Left ventricle myocardium inferior (tissue), 1 donor: ENCODE results near the gene LHFPL4. TPM values are rescaled to one million over a fixed set of nuclear protein-coding genes. Genes with fewer than 3 reads are reported as not detected.
"Not testable (repeated sequence)": the region's sequence is repeated elsewhere in the genome, so short reads cannot be mapped to it uniquely, and the experiment has no call there.

ENCODE experiments used
- DNase-seq: peaks from one replicate; pipeline ENCODE4 v3.0.0-alpha.2; 2020
- H3K27ac ChIP-seq: fragments of 200-600 bp; replicated peaks from 2 replicates; pipeline ENCODE4 v1.8.0; 2021
- H3K27me3 ChIP-seq: fragments of 200-600 bp; 2 replicates; pipeline ENCODE4 v1.8.0; 2021; ENCODE audit warnings: low read depth
- H3K36me3 ChIP-seq: fragments of 200-600 bp; 2 replicates; pipeline ENCODE4 v1.8.0; 2021
- H3K4me1 ChIP-seq: fragments of 200-600 bp; 2 replicates; pipeline ENCODE4 v1.8.0; 2021
- H3K4me3 ChIP-seq: fragments of 200-600 bp; 2 replicates; pipeline ENCODE4 v1.8.0; 2021; ENCODE audit warnings: mild to moderate bottlenecking, moderate library complexity
- H3K9me3 ChIP-seq: fragments of 200-600 bp; replicated peaks from 2 replicates; pipeline ENCODE4 v1.8.0; 2021
- intact Hi-C: fragments of 100-400 bp; cut with micrococcal nuclease; formaldehyde crosslinking; loops from one replicate; pipeline ENCODE4 v1.11.0; 2022
- total RNA-seq: library from RNA; stranded (reverse); fragmentation: NEBNext Ultra II Directional; extraction: Animal tissue kit (Norgen Biotek cat#: 25700); gene quantifications from one replicate; pipeline ENCODE4 v1.2.1, GENCODE V29; 2021
- TF ChIP-seq, protein P1 (sequence below): fragments of 200-600 bp; IDR thresholded peaks from 2 replicates; pipeline ENCODE4 v1.8.0; 2021; ENCODE audit warnings: antibody characterized with exemption, mild to moderate bottlenecking, borderline replicate concordance
- donor health status: DM: no; HTN: yes; CAD: no; lungs with severe emphysema.

The LHFPL4 gene
- total RNA-seq, 1 donor from 2014 or later, result not detected

DNA sequence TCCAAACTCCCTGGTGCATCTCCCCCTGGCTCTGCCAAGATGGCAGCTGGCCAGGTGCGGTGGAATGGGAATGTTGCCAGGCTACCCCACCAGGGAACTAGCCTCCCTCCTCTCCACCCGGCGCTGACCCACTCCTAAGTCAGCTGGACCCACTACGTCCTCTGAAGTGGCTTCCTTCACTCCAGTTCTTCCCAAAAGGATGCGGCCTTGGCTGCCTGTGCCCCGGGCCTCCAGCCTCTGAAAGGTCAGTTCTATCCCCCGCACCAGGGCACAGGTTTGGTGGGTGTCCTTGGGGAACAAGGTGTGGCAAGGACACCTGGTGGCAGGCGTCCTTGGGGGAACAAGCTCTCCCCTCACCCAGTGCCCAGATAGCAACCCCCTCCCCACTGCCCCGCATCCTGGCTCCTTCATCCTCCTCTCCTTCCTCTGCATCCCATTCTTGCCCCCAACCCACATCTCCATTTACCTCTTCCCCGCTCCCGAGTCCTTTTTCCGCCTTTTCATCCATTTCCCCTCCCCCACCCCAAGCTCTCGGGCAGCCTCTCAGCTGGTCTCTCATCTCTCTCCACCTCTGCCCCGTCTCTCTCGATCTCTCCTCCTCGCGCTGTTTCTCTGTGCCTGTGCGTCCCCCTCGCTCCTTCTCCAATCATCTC, 54.0 kb downstream of the LHFPL4 start:
- Histone ChIP-seq H3K27me3 (peaks cover 35% of the 10 kb centered on the region), H3K9me3 (no peaks in the 10 kb centered on the region), H3K4me1 (peaks cover 11% of the 10 kb centered on the region), H3K4me3 (peak overlapping the region; percentile 22), H3K27ac (no peak overlapping the region), H3K36me3 (no peaks in the 10 kb centered on the region)
- no peak for DNase-seq
- TF ChIP-seq, protein P1, sequence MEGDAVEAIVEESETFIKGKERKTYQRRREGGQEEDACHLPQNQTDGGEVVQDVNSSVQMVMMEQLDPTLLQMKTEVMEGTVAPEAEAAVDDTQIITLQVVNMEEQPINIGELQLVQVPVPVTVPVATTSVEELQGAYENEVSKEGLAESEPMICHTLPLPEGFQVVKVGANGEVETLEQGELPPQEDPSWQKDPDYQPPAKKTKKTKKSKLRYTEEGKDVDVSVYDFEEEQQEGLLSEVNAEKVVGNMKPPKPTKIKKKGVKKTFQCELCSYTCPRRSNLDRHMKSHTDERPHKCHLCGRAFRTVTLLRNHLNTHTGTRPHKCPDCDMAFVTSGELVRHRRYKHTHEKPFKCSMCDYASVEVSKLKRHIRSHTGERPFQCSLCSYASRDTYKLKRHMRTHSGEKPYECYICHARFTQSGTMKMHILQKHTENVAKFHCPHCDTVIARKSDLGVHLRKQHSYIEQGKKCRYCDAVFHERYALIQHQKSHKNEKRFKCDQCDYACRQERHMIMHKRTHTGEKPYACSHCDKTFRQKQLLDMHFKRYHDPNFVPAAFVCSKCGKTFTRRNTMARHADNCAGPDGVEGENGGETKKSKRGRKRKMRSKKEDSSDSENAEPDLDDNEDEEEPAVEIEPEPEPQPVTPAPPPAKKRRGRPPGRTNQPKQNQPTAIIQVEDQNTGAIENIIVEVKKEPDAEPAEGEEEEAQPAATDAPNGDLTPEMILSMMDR, result no peak
- intact Hi-C loops, result no loop called here

DNA sequence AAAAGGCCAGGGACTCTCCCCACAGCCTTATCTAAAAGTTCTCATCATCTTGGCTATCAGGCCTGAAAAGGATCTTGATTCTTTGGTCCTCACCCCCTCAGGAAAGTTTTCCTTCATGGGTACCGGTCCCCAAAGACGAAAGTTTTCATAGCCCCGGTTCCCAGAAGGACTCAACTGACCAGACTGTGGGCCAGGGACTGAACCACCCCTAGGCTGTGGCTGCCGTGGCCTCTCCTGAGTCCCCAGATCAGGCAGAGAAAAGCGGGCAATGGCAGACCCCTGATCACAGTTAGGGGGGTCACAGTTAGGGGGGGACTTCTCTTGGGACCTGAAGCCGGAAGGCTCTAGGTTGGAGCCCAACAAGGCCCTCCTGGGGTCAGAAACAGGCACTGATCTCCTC, 54.8 kb downstream of the LHFPL4 start:
- intact Hi-C loops, result no loop called here
- no peaks in the 10 kb centered on the region for H3K9me3 ChIP-seq
- TF ChIP-seq, protein P1, result no peak
- H3K27ac ChIP-seq, result no peak overlapping the region
- H3K4me1 ChIP-seq, result peaks cover 11% of the 10 kb centered on the region
- DNase-seq, result no peak
- peaks cover 35% of the 10 kb centered on the region for H3K27me3 ChIP-seq
- no peaks in the 10 kb centered on the region for H3K36me3 ChIP-seq
- H3K4me3 ChIP-seq, result no peak overlapping the region

DNA sequence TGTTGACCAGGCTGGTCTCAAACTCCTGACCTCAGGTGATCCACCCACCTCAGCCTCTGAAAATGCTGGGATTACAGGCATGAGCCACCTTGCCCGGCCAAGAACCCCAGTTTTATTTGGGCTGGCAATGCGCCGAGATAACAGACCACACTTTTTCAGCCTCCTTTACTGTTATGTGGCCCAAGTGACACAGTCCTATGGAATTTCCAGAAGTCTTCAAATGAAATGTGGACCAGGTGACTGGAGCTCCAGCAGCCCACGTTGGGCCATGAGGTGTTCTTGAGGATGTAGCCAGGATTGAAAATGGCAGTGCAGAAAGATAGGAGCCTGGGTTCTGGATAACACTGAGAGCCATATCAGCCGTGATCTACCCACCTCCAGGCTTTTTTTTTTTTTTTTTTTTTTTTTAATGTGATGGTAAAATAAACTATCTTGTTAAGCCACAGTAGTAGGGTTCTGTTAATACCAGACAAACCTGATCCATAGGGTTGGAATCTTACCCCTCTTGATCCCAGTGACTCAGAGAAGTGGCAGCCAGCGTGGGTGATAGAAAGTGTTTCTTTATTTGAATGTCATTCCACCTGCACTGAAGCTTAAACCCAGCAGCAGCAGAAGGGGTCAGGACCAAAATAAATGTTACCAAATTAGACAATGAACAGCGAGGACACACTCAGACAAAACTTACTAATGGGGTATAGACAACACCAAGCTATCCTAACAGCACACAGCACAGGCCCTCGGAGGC, 55.6 kb downstream of the LHFPL4 start:
- Histone ChIP-seq H3K27me3 (peaks cover 35% of the 10 kb centered on the region), H3K9me3 (no peaks in the 10 kb centered on the region), H3K36me3 (no peaks in the 10 kb centered on the region), H3K4me3 (no peak overlapping the region), H3K27ac (no peak overlapping the region), H3K4me1 (peaks cover 11% of the 10 kb centered on the region)
- no peak for DNase-seq
- intact Hi-C loops, result no loop called here
- TF ChIP-seq, protein P1, result no peak

DNA sequence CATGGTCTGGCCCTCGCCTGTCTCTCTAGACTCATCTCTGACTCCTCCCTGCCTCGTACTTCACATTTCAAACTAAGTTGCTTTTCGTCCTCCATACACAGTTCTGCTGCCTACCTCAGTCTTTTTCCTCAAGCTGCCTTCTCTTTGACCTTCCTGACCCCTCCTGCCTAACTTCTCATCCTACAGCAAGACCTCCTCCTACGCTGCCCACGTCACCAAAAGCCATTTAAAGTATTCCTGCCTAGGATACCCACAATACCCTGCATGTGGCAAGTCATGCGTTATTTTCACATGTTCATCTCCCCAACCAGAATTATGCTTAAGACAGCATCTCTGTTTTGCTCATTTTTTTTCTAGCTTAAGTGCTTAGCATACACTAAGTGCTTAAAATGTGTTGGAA, 56.7 kb downstream of the LHFPL4 start:
- Histone ChIP-seq H3K9me3 (no peaks in the 10 kb centered on the region), H3K4me1 (peaks cover 11% of the 10 kb centered on the region), H3K27ac (no peak overlapping the region), H3K27me3 (peaks cover 25% of the 10 kb centered on the region), H3K36me3 (no peaks in the 10 kb centered on the region), H3K4me3 (no peak overlapping the region)
- no peak for DNase-seq
- TF ChIP-seq, protein P1, result no peak
- intact Hi-C loops, result no loop called here

DNA sequence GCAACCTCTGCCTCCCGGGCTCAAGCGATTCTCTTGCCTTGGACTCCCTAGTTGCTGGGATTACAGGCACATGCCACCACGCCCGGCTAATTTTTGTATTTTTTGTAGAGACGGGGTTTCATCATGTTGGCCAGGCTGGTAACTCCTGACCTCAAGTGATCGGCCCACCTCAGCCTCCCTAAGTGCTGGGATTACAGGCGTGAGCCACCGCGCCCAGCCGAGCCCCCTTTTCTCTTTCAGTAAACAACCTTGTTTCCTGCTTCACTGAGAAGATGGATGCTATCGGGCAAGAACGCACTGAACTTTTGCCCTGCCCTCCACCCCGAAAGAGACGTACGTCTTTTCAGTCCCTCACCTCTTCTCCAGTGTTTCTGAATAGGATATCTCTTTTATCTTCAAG, 59.6 kb downstream of the LHFPL4 start:
- intact Hi-C loops, DNase-seq, H3K27me3 ChIP-seq, H3K4me1 ChIP-seq, H3K9me3 ChIP-seq, H3K27ac ChIP-seq, H3K4me3 ChIP-seq, H3K36me3 ChIP-seq: not testable (repeated sequence)

DNA sequence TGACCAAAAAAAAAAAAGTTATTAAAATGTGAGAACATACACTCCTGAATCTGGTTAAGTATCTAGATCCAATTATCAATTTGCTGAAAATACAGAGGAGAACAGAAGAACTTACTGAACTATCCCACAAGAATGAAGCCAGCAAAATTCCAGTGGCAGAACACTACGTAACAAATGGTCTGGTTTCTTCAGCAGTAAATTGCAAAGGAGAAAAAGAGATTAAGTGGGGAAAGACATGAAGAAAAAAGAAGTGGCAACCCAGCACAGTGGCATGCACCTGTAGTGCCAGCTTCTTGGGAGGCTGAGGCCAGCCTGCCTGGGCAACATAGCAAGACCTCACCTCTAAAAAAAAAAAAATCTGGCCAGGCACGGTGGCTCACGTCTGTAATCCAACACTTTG, 62.1 kb downstream of the LHFPL4 start:
- H3K9me3 ChIP-seq, result peaks cover 9% of the 10 kb centered on the region
- H3K27me3 ChIP-seq, result no peaks in the 10 kb centered on the region
- intact Hi-C loops, result no loop called here
- TF ChIP-seq, protein P1, result no peak
- no peak for DNase-seq
- no peaks in the 10 kb centered on the region for H3K4me1 ChIP-seq
- peaks cover 2% of the 10 kb centered on the region for H3K36me3 ChIP-seq
- no peak overlapping the region for H3K4me3 ChIP-seq
- no peak overlapping the region for H3K27ac ChIP-seq
